KBM-7 (cell line): ENCODE measurements around the gene C19orf67.
"Not testable (repeated sequence)": the region's sequence is repeated elsewhere in the genome, so short reads cannot be mapped to it uniquely, and the experiment has no call there.

Experiments
- DNase-seq: peaks from one replicate; pipeline ENCODE4 v3.0.0-alpha.2; 2015
- in situ Hi-C: fragments of 300-500 bp; cut with MboI; formaldehyde crosslinking; loops from 2 replicates; pipeline ENCODE4 v1.14.3; 2020; ENCODE audit warnings: low sequenced_read_pairs, low pct_unique_long_range_greater_than_20kb, mixed read lengths

C19orf67 gene

DNA sequence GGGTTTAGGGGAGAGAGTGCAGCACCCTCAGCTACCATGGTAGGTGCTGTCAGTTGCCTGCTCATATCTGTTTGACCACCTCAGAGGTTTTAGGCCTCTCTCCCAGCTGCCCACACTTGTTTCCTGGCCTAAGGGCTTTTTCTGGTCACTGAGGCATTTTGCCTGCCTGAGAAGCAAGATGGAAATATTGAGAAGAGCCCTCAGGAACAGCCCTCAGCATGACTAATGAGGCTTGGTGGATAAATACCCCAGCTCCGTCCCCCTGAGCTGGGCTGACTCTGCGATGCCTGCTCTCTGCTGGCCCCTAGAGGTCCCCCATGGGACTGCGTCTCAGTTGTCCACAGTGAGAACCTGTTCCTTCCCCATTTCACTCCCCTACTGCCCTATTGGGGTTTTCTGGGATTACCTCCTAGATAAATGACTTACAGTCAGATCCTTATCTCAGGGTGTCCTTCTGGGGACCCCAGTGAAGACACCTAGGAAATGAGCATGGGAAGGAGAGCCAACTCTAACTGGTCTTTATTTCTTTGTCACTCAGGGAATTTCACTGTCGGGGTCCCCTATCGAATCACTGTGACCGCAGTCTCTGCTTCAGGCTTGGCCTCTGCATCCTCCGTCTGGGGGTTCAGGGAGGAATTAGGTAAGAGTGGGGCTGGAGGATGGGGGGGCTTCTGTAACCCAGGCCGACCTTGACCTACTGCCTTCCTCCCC is 37.0 kb downstream of the C19orf67 start:
- in situ Hi-C loops = no loop called here
- peak; percentile 83 for DNase-seq

DNA sequence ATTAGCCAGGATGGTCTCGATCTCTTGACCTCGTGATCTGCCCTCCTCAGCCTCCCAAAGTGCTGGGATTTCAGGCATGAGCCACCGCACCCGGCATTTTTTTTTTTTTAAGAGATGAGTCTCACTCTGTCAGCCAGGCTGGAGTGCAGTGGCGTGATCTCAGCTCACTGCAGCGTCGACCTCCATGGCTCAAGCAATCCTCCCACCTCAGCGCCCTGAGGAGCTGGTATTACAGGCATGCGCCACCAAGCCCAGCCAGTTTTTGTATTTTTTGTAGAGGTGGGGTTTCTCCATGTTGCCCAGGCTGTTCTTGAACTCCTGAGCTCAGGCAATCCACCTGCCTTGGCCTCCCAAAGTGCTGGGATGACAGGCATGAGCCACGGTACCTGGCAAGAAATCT is 37.7 kb downstream of the C19orf67 start:
- in situ Hi-C loops, DNase-seq: not testable (repeated sequence)

DNA sequence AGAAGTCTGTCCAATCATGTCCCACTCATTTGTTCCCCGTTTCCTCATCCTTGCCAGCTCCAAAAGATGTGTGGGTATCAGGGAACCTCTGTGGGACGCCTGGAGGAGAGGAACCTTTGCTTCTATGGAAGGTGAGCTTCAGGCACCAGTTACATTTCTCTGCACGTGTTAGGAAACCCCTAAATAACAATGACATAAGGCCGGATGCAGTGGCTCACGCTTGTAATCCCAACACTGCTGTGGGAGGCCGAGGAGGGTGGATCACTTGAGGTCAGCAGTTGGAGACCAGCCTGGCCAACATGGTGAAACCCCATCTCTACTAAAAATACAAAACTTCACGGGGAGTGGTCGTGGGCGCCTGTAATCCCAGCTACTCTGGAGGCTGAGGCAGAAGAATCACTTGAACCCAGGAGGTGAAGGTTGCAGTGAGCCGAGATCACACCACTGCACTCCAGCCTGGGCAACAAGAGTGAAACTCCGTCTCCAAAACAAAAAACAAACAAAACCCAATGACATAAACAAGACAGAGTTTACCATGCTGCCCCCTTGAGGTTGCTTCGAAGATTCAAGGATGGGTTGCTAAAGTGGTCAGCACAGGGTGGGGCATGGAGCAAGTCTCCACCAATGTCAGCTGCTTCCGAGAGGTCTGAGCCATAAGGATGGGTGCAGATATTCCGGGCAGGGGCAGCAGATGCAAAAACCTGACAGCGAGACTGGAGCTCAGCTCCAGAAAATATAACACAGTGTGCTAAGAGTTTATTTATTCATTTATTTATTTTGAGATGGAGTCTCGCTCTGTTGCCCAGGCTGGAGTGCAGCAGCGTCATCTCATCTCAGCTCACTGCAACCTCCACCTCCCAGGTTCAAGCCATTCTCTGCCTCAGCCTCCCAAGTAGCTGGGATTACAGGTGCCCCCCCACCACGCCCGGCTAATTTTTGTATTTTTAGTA is 42.6 kb downstream of the C19orf67 start:
- DNase-seq = peak; percentile 58
- in situ Hi-C loops = not testable (repeated sequence)

DNA sequence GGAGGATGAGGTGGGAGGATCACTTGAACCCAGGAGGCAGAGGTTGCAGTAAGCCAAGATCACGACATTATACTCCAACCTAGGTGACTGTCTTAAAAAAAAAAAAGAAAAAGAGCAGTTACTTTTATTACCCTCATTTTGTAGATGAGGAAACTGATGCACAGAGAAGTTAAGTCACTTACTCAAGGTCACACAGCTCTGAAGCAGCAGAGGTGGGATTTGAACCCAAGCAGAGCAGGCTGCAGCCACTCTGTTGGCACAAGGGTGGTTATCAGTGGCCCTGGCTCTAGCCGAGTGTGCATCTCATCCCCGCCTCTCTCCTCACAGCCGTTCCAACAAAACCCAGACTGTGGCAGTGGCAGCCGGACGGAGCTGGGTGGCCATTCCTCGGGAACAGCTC is 46.4 kb downstream of the C19orf67 start:
- DNase-seq = no peak
- in situ Hi-C loops = no loop called here

DNA sequence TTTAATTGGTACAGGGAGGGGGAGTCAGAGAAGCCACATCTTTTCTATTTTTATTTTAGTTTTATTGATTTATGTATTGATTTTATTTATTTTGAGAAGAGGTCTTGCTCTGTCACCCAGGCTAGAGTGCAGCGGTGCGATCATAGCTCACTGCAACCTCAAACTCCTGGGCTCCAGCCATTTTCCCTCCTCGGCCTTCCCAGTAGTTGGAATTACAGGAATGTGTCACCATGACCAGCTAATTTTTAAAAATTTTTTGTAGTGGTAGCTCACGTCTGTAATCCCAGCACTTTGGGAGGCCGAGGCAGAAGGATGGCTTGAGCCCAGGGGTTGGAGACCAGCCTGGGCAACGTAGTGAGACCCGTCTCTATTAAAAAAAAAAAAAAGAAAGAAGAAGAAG is 49.9 kb downstream of the C19orf67 start:
- in situ Hi-C loops = no loop called here
- no peak for DNase-seq

DNA sequence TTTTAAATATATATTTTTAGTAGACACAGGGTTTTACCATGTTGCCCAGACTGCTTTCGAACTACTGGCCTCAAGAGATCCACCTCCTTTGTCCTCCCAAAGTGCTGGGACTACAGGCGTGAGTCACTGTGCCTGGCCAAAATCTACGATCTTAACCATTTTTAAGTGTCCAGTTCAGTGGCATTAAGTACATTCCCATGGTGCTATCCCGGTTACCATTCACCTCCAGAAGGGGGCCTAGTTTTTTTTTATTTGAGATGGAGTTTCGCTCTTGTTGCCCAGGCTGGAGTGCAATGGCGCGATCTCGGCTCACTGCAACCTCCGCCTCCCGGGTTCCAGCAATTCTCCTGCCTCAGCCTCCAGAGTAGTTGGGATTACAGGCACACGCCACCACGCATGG is 50.4 kb downstream of the C19orf67 start:
- in situ Hi-C loops, DNase-seq: not testable (repeated sequence)

DNA sequence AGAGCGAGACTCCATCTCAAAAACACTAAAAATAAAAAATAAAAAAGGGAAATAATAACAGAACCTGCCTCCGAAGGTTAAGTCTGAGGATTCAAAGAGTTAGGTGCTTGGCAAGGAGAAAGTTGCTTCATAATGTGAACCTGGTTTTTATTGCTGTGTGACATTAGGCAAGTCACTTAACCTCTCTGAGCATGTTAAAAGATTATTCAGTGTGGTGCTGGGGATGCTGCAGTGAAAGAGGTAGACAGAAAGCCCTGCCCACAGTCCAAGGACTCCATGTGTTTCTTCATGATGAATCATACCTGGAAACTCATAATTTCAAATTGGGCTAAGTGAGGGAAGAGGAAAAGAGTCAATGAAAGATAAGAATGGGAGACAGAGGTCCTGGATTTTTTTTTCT is 51.6 kb downstream of the C19orf67 start:
- in situ Hi-C loops = no loop called here
- no peak for DNase-seq

DNA sequence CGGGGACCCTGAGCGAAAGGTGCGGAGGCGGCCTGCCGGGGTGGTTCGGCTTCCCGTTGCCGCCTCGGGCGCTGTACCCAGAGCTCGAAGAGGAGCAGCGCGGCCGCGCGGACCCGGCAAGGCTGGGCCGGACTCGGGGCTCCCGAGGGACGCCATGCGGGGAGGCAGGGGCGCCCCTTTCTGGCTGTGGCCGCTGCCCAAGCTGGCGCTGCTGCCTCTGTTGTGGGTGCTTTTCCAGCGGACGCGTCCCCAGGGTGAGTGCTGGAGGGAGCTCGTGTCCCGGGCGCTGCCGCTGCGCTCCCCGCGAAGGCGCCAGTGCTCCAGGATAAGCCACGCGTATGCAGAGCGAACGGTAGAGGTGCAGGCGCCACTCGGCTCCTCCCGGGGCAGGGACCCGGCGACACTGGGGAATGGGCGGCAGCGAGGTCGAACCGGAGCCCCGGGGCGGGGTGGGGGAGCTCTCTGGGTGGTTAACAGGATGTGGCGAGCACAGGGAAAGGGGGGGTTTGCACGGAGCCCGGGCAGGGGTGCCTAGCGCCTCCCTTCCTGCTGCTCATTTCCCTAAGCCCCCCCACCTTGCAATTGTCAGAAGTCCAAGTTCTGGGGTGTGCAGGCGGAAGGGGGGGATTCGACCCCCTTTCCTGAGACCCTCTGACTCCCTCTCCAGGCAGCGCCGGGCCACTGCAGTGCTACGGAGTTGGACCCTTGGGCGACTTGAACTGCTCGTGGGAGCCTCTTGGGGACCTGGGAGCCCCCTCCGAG is 53.7 kb downstream of the C19orf67 start, which contains the start of gene IL27RA:
IL27RA (plus strand) TSS at position 44 of the 762 bp plus-strand sequence; CDS start at position 155, 111 bp downstream.
- peak; percentile 91 for DNase-seq
- in situ Hi-C loops = no loop called here
